Adrenal gland (tissue), 12 donors: ENCODE data around the gene PIP4K2B. TPM values are rescaled to one million over a fixed set of nuclear protein-coding genes. Genes with fewer than 3 reads are reported as not detected.

Experiments
- DNase-seq, 7 donors: peaks; one replicate each; pipeline ENCODE4 v3.0.0-alpha.2; 2019 to 2020
- H3K27ac ChIP-seq, 5 donors: fragments of 200-600 bp; sonication (generic) in 4 of 5; 1 replicate in 3 of 5; 2 replicates in 2 of 5; pipeline versions ENCODE4 v1.5.1 to v1.8.0; 2016 to 2020; ENCODE audit warnings: mild to moderate bottlenecking in 1 of 5
- H3K27me3 ChIP-seq: fragments of 200-600 bp; 2 replicates; pipeline ENCODE4 v1.8.0; 2021
- H3K36me3 ChIP-seq, 2 donors: fragments of 200-600 bp; replicated peaks in 1 of 2; 1 replicate in 1 of 2; 2 replicates in 1 of 2; pipeline versions ENCODE4 v1.5.1 to v1.8.0; 2018 to 2022
- H3K4me1 ChIP-seq, 2 donors: fragments of 200-600 bp; replicated peaks in 1 of 2; 1 replicate in 1 of 2; 2 replicates in 1 of 2; pipeline versions ENCODE4 v1.5.1 to v1.8.0; 2018 to 2021
- H3K4me3 ChIP-seq, 4 donors: fragments of 200-600 bp; sonication (generic) in 3 of 4; one replicate each; pipeline ENCODE4 v1.5.1; 2016 to 2018
- H3K9me3 ChIP-seq, 3 donors: fragments of 200-600 bp; sonication (generic) in 1 of 3; replicated peaks in 1 of 3; 1 replicate in 2 of 3; 2 replicates in 1 of 3; pipeline versions ENCODE4 v1.5.1 to v1.8.0; 2016 to 2021
- POLR2A ChIP-seq, 2 donors: fragments of 450-650 bp; IDR thresholded peaks; one replicate each; pipeline ENCODE4 v1.6.1; 2017; ENCODE audit warnings: antibody characterized with exemption in 2 of 2, mild to moderate bottlenecking in 2 of 2, moderate library complexity in 1 of 2
- WGBS, 4 donors: extraction: QIAGEN DNeasy Blood & Tissue Kit in 2 of 4; methylation state at CpG; one replicate each; pipeline versions ENCODE4 v1.1.5 to v1.1.7; 2013 to 2017; 5-methylcytosine and 5-hydroxymethylcytosine counted together
- intact Hi-C, 2 donors: fragments of 100-400 bp; cut with DNase I; formaldehyde crosslinking; loops; one replicate each; pipeline versions ENCODE4 v1.14.1 to v1.15.0; 2022 to 2023
- polyA plus RNA-seq, 3 donors: library from polyadenylated mRNA; stranded (reverse); fragments of 200-250 nt in 2 of 3; fragments of 350-450 nt in 1 of 3; fragmentation: Illumina TruSeq in 1 of 3; extraction: RNeasy Lipid Tissue Mini Kit (QIAGEN cat#74804) in 1 of 3; gene quantifications; one replicate each; pipeline ENCODE4 v1.2.3, GENCODE V29; 2013 to 2014
- total RNA-seq, 9 donors: library from RNA; depleted of rRNA in 4 of 9; stranded (reverse); fragments of >200 nt in 4 of 9; fragments of 120-200 nt in 1 of 9; fragmentation: NEBNext Ultra II Directional in 1 of 9; extraction: Animal tissue kit (Norgen Biotek cat#: 25700) in 1 of 9; gene quantifications; one replicate each; pipeline versions ENCODE4 v1.1.0 to v1.2.4, GENCODE V29; 2013 to 2023
- TF ChIP-seq, protein P1 (sequence below), 6 experiments: fragments of 450-650 bp in 4 of 6; fragments of 200-600 bp in 2 of 6; sonication (generic) in 1 of 6; IDR thresholded peaks; 1 replicate in 5 of 6; 2 replicates in 1 of 6; pipeline versions ENCODE4 v1.5.1 to v1.8.0; 2016 to 2021; ENCODE audit warnings: antibody characterized with exemption in 6 of 6, mild to moderate bottlenecking in 2 of 6, moderate library complexity in 1 of 6
- donor health status: healthy with polysubstance abuse.
- donor health status: Bipolar disorder and iron deficiency.
- donor health status: DM: yes; HTN: yes; CAD: no.
- donor health status: DM: no; HTN: no; CAD: no.
- donor health status: DM: no; HTN: no; CAD: no.
- donor health status: DM: yes; HTN: yes; CAD: no.

The PIP4K2B gene
- total and polyA plus RNA-seq, 12 donors = 30.0 to 92.4 (median 55.3) TPM

DNA sequence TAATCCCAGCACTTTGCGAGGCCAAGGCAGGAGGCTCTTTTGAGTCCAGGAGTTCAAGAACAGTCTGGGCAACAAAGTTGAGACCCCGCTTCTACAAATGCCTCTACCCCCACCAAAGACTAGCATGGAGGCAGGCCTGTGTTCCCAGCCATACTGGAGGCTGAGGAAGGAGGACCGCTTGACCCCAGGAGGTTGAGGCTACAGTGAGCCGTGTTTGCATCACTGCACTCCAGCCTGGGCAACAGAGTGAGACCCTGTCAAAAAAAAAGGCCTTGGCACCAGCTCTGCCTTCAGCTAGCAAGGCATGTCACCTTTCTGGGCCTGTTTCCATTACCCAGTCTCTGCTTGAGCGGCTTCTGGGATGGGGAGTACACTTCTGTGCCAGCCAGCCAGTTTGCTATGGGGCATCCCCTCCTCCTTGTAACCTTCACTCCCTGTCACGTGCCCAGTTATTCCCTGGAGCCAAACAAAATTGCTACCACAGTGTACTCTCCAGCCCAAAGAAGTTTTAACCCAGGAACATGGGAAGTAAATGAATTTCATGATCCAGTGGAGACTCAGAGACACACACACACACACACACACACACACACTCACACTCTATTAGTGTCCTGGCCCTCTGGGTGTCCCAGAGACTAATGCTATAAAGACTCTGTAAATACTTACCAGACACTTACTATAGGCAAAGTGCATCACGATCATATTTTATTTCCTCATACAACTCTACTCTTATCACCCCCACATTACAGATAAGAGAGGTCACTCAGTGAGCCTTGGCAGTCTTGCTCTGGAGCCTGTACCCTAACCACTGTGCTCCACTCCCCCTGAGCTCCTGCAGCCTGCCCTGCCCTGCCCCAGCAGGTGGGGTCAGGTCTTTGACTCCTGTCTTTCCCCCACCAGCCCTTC is 66.7 kb downstream of the PIP4K2B start:
- Histone ChIP-seq H3K9me3 (no peaks in the 10 kb centered on the region), H3K27me3 (no peaks in the 10 kb centered on the region), H3K4me1 (peaks cover 40 to 69% of the 10 kb centered on the region in 2 donors), H3K27ac (peak overlapping the region in 4 of 5 donors; percentile 82 to 96 (median 86)), H3K4me3 (no peak overlapping the region), H3K36me3 (peaks cover 0 to 38% of the 10 kb centered on the region in 2 donors)
- WGBS, 4 donors = 55 to 65% (median 64%) methylated on average over 7 of the region's 7 CpGs
- TF ChIP-seq, protein P1, sequence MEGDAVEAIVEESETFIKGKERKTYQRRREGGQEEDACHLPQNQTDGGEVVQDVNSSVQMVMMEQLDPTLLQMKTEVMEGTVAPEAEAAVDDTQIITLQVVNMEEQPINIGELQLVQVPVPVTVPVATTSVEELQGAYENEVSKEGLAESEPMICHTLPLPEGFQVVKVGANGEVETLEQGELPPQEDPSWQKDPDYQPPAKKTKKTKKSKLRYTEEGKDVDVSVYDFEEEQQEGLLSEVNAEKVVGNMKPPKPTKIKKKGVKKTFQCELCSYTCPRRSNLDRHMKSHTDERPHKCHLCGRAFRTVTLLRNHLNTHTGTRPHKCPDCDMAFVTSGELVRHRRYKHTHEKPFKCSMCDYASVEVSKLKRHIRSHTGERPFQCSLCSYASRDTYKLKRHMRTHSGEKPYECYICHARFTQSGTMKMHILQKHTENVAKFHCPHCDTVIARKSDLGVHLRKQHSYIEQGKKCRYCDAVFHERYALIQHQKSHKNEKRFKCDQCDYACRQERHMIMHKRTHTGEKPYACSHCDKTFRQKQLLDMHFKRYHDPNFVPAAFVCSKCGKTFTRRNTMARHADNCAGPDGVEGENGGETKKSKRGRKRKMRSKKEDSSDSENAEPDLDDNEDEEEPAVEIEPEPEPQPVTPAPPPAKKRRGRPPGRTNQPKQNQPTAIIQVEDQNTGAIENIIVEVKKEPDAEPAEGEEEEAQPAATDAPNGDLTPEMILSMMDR (IDR thresholded peaks at IDR 0.05) = no peak
- TF ChIP-seq POLR2A (IDR thresholded peaks at IDR 0.05) = peak in 1 of 2 donors; percentile 53
- intact Hi-C loops = no loop called here
- DNase-seq = peak; percentile 77 to 93 (median 90)

DNA sequence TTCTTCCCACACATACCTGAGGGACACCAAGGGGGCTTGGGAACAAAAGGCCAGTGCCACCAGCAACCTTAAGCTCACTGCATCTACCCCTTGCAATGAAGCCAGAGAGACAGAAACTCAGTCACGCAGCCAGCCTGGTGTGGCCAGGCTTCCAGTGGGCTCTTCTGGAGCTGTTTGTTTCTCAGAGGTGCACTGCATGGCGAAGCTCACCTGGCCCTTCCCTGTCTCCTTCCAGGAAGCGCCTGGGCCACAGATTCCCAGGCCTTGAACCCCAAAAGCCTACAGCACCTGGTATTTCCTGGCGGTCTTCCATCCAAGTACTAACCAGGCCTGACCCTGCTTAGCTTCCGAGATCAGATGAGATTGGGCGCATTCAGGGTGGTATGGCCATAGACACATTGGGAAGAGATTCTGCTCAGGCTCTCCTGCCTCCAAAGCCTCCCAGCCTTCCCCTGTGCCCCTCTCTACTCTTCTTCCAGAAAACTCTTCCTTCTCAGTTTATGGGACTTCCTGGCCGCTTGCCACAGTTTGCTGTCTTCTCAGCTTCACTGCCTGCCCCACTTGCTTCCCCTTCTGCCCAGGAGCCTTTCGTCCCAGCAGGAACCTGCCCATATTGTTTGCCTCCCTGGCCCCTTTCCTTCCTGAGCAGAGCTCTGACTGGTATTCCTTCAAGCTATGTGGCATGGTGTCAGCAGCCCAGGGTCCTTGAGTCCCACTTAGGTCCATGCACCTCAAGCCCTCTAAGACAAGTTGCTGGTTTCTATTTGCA is 67.6 kb downstream of the PIP4K2B start:
- no peak for TF ChIP-seq POLR2A (IDR thresholded peaks at IDR 0.05)
- TF ChIP-seq, protein P1 (IDR thresholded peaks at IDR 0.05) = no peak
- Histone ChIP-seq H3K9me3 (no peaks in the 10 kb centered on the region), H3K4me1 (peaks cover 46 to 75% of the 10 kb centered on the region in 2 donors), H3K27me3 (no peaks in the 10 kb centered on the region), H3K36me3 (peaks cover 0 to 29% of the 10 kb centered on the region in 2 donors), H3K27ac (peak overlapping the region in 4 of 5 donors; percentile 82 to 96 (median 86)), H3K4me3 (peak overlapping the region in 1 of 4 donors; percentile 82)
- DNase-seq = peak in 2 of 7 donors; percentile 47 to 60
- intact Hi-C loops = no loop called here
- 65 to 75% (median 73%) methylated on average over 7 to 8 of the region's 8 CpGs for WGBS, 4 donors

DNA sequence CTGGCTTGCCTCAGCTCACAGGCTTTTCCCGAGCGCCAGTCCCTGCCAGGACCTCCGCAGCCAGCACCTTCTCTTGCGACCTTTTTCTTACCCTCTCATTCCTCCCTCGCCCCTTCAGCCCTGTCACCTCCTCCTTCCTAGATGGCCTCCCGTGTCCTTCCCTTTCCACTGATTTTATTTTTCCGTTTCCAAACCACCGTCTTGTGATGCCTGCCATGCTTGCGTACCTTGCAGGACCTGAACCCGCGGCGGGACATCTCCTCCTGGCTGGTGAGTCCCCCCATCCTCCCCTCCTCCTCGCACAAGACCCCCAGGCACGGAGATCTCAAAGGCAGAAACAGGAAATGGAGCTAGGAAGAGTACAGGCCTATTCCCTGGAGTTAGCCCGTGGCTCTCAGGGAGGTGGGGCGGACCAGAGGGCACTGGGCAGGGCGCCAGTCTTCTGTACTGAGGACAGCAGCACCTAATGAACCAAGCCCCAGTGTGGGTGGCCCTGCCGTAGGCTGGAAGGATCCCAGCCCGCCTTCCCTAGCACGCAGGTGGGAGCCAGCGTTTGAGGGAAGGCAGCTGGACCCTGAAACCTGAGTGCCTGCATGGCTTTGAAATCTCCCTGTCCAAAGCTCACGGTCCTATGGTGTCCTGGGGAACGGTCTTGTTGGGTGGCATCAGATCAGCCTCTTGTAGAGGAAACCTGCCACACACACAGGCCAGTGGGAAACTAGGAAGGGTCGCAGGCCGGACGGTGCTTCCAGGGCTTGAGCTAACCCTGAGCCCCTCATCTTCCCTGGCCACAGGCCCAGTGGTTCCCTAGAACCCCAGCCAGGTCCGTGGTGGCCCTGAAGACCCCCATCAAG is 68.6 kb downstream of the PIP4K2B start:
- intact Hi-C loops = no loop called here
- peak; percentile 79 to 95 (median 91) for DNase-seq
- Histone ChIP-seq H3K27me3 (no peaks in the 10 kb centered on the region), H3K9me3 (no peaks in the 10 kb centered on the region), H3K36me3 (peaks cover 0 to 22% of the 10 kb centered on the region in 2 donors), H3K27ac (peak overlapping the region; percentile 45 to 96 (median 82)), H3K4me1 (peaks cover 46 to 75% of the 10 kb centered on the region in 2 donors), H3K4me3 (peak overlapping the region in 3 of 4 donors; percentile 82 to 84 (median 83))
- 11 to 13% (median 11%) methylated on average over 17 to 27 of the region's 27 CpGs for WGBS, 4 donors
- no peak for TF ChIP-seq POLR2A (IDR thresholded peaks at IDR 0.05)
- TF ChIP-seq, protein P1 (IDR thresholded peaks at IDR 0.05) = no peak
